ENCODE results near the gene KCNQ1. TPM values are rescaled to one million over a fixed set of nuclear protein-coding genes. Genes with fewer than 3 reads are reported as not detected.

The KCNQ1 gene
- total RNA-seq, 1 experiment from 2014 or later = 10.7 TPM

GRCh38 chr11:2664376-2664775 is 219.6 kb downstream of the KCNQ1 start:
- DNase-seq (ENCODE audit: low read depth, low spot score) (no peak), ATAC-seq (no peak)
- intact Hi-C loops (cut with micrococcal nuclease) = no loop called here
- Histone ChIP-seq H3K27me3 (ENCODE audit: insufficient read depth, low read length) (no peaks in the 10 kb centered on the region), H2AFZ (ENCODE audit: low read depth, low read length, poor library complexity, severe bottlenecking) (no peak overlapping the region), H3K79me2 (ENCODE audit: insufficient read depth, low read length) (no peaks in the 10 kb centered on the region), H3K4me3 (replicated peaks in 1 of 2; ENCODE audit: low read depth in 1 of 2, low read length in 2 of 2) (no peak overlapping the region), H3K4me1 (ENCODE audit: control insufficient read depth in 1 of 2, insufficient read depth in 2 of 2, low read length in 2 of 2) (no peaks in the 10 kb centered on the region), H3K36me3 (ENCODE audit: control insufficient read depth in 1 of 2, insufficient read depth in 2 of 2, low read length in 2 of 2) (no peaks in the 10 kb centered on the region), H3K9ac (ENCODE audit: low read length) (no peak overlapping the region), H3K9me3 (ENCODE audit: control insufficient read depth in 1 of 2, insufficient read depth in 1 of 2, low read depth in 1 of 2, low read length in 2 of 2) (peaks cover 4% of the 10 kb centered on the region in 2 experiments; a peak in 2 of 4 replicates), H4K20me1 (ENCODE audit: insufficient read depth) (no peaks in the 10 kb centered on the region), H3K4me2 (ENCODE audit: low read length) (no peak overlapping the region), H3K27ac (ENCODE audit: low read depth, low read length) (no peak overlapping the region), H3K9me2 (ENCODE audit: insufficient read depth) (no peaks in the 10 kb centered on the region)
- RAD21 ChIA-PET (ENCODE audit: low non-redundant PET in 1 of 2, low total read pairs in 2 of 2, uncharacterized antibody in 2 of 2, unreplicated experiment in 2 of 2) = no interaction called here
- no peak for TF ChIP-seq POLR2A (IDR thresholded peaks at IDR 0.05; ENCODE audit: borderline replicate concordance, extremely low read depth, insufficient read depth, insufficient read length)
- TF ChIP-seq SP1 (IDR thresholded peaks at IDR 0.05; ENCODE audit: low read depth) = no peak
- no peak for TF ChIP-seq CBX3 (IDR thresholded peaks at IDR 0.05; ENCODE audit: low read depth)
- TF ChIP-seq, protein P1, sequence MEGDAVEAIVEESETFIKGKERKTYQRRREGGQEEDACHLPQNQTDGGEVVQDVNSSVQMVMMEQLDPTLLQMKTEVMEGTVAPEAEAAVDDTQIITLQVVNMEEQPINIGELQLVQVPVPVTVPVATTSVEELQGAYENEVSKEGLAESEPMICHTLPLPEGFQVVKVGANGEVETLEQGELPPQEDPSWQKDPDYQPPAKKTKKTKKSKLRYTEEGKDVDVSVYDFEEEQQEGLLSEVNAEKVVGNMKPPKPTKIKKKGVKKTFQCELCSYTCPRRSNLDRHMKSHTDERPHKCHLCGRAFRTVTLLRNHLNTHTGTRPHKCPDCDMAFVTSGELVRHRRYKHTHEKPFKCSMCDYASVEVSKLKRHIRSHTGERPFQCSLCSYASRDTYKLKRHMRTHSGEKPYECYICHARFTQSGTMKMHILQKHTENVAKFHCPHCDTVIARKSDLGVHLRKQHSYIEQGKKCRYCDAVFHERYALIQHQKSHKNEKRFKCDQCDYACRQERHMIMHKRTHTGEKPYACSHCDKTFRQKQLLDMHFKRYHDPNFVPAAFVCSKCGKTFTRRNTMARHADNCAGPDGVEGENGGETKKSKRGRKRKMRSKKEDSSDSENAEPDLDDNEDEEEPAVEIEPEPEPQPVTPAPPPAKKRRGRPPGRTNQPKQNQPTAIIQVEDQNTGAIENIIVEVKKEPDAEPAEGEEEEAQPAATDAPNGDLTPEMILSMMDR (IDR thresholded peaks at IDR 0.05 in 2 of 3, conservative IDR thresholded peaks at IDR 0.05 in 1 of 3; ENCODE audit: borderline replicate concordance in 1 of 3, insufficient read depth in 1 of 3, low read depth in 2 of 3, low read length in 2 of 3) = no peak
- no peak for TF ChIP-seq EZH2phosphoT487 (IDR thresholded peaks at IDR 0.05; ENCODE audit: borderline replicate concordance)
- TF ChIP-seq TCF7L2 (IDR thresholded peaks at IDR 0.05; ENCODE audit: borderline replicate concordance, extremely low read depth, insufficient read depth, insufficient read length) = no peak
- no peak for TF ChIP-seq RAD21 (IDR thresholded peaks at IDR 0.05; ENCODE audit: low read depth)
- TF ChIP-seq YY1 (IDR thresholded peaks at IDR 0.05; ENCODE audit: extremely low read depth, insufficient replicate concordance, low read depth, low read length) = no peak
- no peak for TF ChIP-seq POLR2AphosphoS5 (IDR thresholded peaks at IDR 0.05; ENCODE audit: low read depth, low read length)
- TF ChIP-seq ZBTB33 (IDR thresholded peaks at IDR 0.05; ENCODE audit: extremely low read depth, insufficient replicate concordance, low read length) = no peak
- CTCF ChIA-PET = no interaction called here
- POLR2A ChIA-PET = no interaction called here
- no TSS peak for BruUV-seq (replicated peaks)
